ENCODE results near the gene GNGT2.

The GNGT2 gene

GRCh38 chr17:49165143-49165542, 45.2 kb downstream of the GNGT2 start:
- DNase-seq = no peak

DNA sequence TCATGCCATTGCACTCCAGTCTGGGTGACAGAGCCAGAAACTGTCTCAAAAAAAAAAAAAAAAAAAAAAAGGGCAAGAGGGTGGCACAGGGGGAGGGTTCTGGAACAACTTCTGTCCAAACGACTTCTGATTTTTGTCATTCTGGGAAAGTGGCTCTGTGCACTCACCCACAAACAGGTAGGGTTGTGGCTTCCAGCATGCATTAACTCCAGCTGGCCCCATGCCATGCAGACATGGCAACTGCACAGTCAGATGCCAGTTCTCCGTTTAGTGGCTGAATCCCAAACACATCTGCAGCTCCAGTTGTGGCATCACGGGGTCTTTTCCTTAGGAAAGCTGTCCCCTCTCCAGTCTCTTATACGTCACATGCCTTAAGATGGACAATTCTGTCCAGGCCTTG, 47.5 kb downstream of the GNGT2 start:
- DNase-seq = no peak

DNA sequence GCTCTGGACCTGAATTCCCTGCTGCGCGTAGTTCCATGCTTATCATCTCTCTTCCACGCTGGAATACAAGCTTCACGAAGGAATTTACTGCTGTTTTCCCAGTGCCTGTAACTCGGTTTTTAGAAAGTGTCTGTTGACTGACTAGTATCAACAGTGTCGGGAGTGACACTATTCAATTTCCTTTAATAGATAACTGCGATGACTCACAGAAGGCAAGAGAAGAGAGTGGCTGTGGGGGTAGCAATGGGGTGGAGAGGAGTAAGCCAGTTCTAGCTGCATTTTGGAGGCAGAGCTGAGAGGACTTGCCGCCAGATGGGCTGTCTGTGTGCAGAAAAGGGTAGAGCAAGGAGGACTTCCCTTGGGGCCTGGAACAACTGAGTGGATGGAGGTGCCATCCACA, 52.6 kb downstream of the GNGT2 start:
- DNase-seq = no peak

DNA sequence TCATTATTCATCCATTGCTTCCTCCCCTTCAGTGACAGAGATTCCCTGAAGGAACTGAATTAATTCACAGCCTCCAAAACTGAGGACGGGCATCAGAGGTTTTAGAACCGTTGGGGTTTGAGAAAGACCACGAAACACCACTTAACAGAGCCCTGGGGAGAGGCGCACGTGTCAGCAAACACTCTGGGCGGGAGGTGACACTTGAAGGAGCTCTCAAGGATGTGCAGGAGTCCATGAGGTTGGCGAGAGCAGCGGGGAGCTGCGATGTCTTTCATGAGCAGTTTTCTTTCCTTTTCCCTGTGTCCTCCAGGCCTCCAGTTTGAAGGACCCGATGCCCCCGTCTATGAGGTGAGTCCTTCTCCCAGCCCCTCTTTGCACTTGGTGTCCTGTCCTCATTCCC, 54.1 kb downstream of the GNGT2 start:
- no peak for DNase-seq
